HEK293T (cell line): ENCODE results near the gene CAPN5.

Experiments used
- CTCF ChIA-PET: fragments of 350-600 bp; formaldehyde crosslinking; extraction: SDS; loops from one replicate; lab custom pipeline; 2021; ENCODE audit warnings: antibody characterized with exemption, inconsistent platforms; lab: Yijun Ruan, JAX
- POLR2A ChIA-PET: fragments of 350-600 bp; formaldehyde crosslinking; extraction: SDS; loops from one replicate; lab custom pipeline; 2020; ENCODE audit warnings: antibody characterized with exemption, inconsistent platforms; lab: Yijun Ruan, JAX
- DNase-seq: peaks from one replicate; pipeline ENCODE4 v3.0.0; 2012; ENCODE audit warnings: mixed read lengths; ENCODE audit errors: extremely low spot score
- ARNT ChIP-seq: fragments of 450-650 bp; IDR thresholded peaks from 2 replicates; pipeline ENCODE4 v1.6.1; 2017; ENCODE audit warnings: mild to moderate bottlenecking
- BHLHE40 ChIP-seq: fragments of 450-650 bp; IDR thresholded peaks from 2 replicates; pipeline ENCODE4 v1.6.1; 2016; ENCODE audit warnings: mild to moderate bottlenecking, moderate library complexity, borderline replicate concordance
- CTBP1 ChIP-seq: fragments of 450-650 bp; IDR thresholded peaks from 2 replicates; pipeline ENCODE4 v1.6.1; 2016; ENCODE audit warnings: borderline replicate concordance
- ELF4 ChIP-seq: fragments of 450-650 bp; IDR thresholded peaks from 2 replicates; pipeline ENCODE4 v1.6.1; 2017; ENCODE audit warnings: antibody characterized with exemption
- FOXA1 ChIP-seq: fragments of 450-650 bp; IDR thresholded peaks from 2 replicates; pipeline ENCODE4 v1.6.1; 2016; ENCODE audit warnings: mild to moderate bottlenecking
- FOXK2 ChIP-seq: fragments of 450-650 bp; IDR thresholded peaks from 2 replicates; pipeline ENCODE4 v1.6.1; 2016; ENCODE audit warnings: mild to moderate bottlenecking
- FOXM1 ChIP-seq: fragments of 450-650 bp; IDR thresholded peaks from 2 replicates; pipeline ENCODE4 v1.6.1; 2017; ENCODE audit warnings: mild to moderate bottlenecking, borderline replicate concordance
- HDGF ChIP-seq: fragments of 450-650 bp; IDR thresholded peaks from 2 replicates; pipeline ENCODE4 v1.6.1; 2017; ENCODE audit warnings: antibody characterized with exemption, borderline replicate concordance
- L3MBTL2 ChIP-seq: fragments of 450-650 bp; conservative IDR thresholded peaks from 2 replicates; pipeline ENCODE4 v1.6.1; 2016; ENCODE audit warnings: mild to moderate bottlenecking
- LEF1 ChIP-seq: fragments of 450-650 bp; IDR thresholded peaks from 2 replicates; pipeline ENCODE4 v1.6.1; 2017; ENCODE audit warnings: mild to moderate bottlenecking, borderline replicate concordance
- NFRKB ChIP-seq: fragments of 450-650 bp; IDR thresholded peaks from 2 replicates; pipeline ENCODE4 v1.6.1; 2016; ENCODE audit warnings: mild to moderate bottlenecking, moderate library complexity
- SP1 ChIP-seq: fragments of 450-650 bp; IDR thresholded peaks from 2 replicates; pipeline ENCODE4 v1.6.1; 2017
- SUZ12 ChIP-seq: fragments of 450-650 bp; IDR thresholded peaks from 2 replicates; pipeline ENCODE4 v1.6.1; 2016; ENCODE audit warnings: mild to moderate bottlenecking
- TARDBP ChIP-seq: fragments of 450-650 bp; IDR thresholded peaks from 2 replicates; pipeline ENCODE4 v1.6.1; 2016
- ZNF384 ChIP-seq: fragments of 450-650 bp; IDR thresholded peaks from 2 replicates; pipeline ENCODE4 v1.6.1; 2016
- TF ChIP-seq, protein P1 (sequence below): fragments of 450-650 bp; IDR thresholded peaks from 2 replicates; pipeline ENCODE4 v1.6.1; 2016

Gene CAPN5

DNA sequence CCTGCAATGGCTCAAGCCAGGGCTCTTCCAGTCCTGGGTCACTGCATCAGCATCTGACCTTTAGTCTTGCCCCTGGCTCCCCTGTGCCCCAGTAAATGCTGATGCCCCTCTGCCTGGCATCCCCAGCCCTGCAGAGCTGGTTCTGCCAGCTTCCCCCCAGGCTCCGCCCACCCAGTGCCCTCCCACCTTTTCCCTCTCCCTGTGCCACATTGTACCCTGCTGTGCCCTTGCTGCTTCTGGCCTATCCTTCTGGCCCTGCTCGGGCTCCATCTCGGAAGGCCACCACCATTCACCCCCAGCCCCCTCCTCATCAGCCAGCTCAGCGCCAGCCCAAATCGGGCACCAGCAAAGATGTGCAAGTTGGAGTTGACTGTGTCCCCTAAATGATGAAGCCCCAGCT lies 7.4 kb downstream of the CAPN5 start:
- POLR2A ChIA-PET = no interaction called here
- TF ChIP-seq FOXA1 = no peak
- no peak for TF ChIP-seq HDGF
- DNase-seq = no peak
- CTCF ChIA-PET = no interaction called here

DNA sequence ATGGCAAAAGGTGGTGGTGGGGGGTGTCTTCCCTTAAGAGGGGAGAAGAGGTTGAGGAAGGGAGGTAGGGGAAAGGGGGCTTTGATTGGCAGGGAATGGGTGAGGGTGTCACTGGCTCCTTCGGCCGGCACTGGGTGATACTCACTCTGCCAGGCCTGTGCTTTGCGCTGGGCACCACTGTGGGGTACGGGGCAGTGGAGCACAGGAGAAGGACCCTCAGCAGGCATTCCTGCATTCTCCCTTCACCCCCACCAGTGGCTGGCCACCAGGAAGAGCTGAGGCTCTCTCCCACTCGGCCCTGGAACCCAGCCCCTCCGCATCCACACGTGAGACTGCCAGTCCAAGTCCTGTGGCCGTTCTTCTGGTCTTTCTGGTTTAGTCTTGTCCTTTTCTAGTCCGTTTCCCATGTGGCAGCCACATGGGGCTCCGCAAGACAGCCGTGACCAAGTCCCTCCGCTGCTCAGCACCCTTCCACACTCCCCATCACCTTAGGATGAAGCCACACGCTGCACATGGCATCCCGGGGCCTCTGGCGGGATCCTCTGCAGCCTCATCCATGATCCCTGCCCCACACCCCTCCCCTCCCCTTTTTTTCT lies 8.0 kb downstream of the CAPN5 start:
- ChIA-PET POLR2A (no interaction called here), CTCF (no interaction called here)
- DNase-seq = no peak
- TF ChIP-seq L3MBTL2 (no peak), FOXM1 (no peak), NFRKB (no peak), ARNT (no peak), SUZ12 (no peak), LEF1 (no peak), ELF4 (no peak), FOXK2 (no peak), BHLHE40 (no peak), ZNF384 (no peak), FOXA1 (no peak), HDGF (no peak), CTBP1 (no peak)
- TF ChIP-seq, protein P1, sequence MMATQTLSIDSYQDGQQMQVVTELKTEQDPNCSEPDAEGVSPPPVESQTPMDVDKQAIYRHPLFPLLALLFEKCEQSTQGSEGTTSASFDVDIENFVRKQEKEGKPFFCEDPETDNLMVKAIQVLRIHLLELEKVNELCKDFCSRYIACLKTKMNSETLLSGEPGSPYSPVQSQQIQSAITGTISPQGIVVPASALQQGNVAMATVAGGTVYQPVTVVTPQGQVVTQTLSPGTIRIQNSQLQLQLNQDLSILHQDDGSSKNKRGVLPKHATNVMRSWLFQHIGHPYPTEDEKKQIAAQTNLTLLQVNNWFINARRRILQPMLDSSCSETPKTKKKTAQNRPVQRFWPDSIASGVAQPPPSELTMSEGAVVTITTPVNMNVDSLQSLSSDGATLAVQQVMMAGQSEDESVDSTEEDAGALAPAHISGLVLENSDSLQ = no peak

DNA sequence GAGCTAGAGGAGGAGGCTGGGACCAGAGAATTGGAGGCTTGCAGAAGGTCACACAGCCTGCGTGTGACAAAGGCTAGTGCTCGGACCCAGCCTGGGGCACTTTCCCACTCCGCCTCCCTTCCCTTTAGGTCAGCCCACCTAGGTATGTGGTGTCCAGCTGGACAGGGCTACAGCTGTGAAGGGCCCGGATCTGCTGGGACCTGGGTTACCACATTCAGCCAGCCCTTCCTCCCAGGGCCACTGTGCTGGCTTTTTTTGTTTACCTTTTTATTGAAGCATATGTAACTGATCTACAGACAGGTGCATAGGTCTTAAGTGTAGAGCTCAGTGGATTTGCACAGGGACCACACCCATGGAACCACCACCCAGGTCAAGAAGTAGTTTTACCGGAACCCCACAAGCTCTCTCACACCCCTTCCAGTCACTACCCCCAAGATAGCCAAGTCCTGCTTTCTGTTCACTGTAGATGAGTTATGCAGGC lies 8.7 kb downstream of the CAPN5 start:
- POLR2A ChIA-PET = no interaction called here
- DNase-seq = no peak
- TF ChIP-seq ELF4 = no peak
- no peak for TF ChIP-seq SUZ12
- TF ChIP-seq HDGF = no peak
- no peak for TF ChIP-seq FOXK2
- TF ChIP-seq NFRKB = no peak
- TF ChIP-seq, protein P1 = no peak
- no peak for TF ChIP-seq ZNF384
- no peak for TF ChIP-seq L3MBTL2
- no peak for TF ChIP-seq CTBP1
- TF ChIP-seq LEF1 = no peak
- CTCF ChIA-PET = interaction anchor here (1.1 kb wide), 1 partner anchor 30 kb away, joined by 3 read pairs; no protein-coding TSS in a partner anchor

- CTCF ChIA-PET = interaction anchor here (0.8 kb wide), 1 partner anchor 10 kb away, joined by 3 read pairs; no protein-coding TSS in a partner anchor
- TF ChIP-seq, protein P1 = no peak
- TF ChIP-seq HDGF (no peak), CTBP1 (no peak)
- POLR2A ChIA-PET = no interaction called here
- no peak for DNase-seq
Observed at GRCh38 chr11:77079666-77080065, 12.9 kb downstream of the CAPN5 start.

DNA sequence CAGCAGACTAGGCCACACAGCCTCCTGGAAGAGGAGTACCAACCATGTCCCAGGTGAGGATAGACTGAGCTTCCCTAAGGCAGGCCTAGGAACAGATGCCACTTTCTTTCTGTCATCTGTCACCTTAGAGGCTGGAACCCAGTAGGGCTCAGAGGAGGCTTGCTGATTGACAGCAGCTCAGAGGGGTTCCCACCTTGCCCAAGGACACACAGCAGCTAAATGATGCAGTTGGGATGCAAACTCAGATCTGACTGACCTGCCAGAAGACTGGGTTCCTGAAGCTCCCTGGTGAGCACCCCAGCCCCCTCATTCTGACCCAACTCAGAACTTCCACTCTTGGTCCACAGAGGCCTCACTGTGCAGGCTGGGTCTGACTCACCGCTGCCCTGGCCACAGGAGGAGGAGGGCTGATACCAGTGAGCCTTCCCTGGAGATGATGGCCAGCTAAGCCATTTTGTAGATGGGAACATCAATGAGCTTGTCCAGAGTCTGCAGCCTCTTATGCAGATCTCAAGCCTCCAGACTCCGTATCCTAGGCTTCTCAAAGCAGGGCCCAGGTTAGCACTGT lies 14.0 kb downstream of the CAPN5 start:
- TF ChIP-seq, protein P1 = no peak
- TF ChIP-seq ARNT = no peak
- no peak for TF ChIP-seq BHLHE40
- TF ChIP-seq L3MBTL2 = no peak
- no peak for TF ChIP-seq FOXM1
- no peak for TF ChIP-seq HDGF
- TF ChIP-seq TARDBP = no peak
- no peak for TF ChIP-seq LEF1
- no peak for DNase-seq
- CTCF ChIA-PET = interaction anchor here (3.2 kb wide), 1 partner anchor 11 kb away, joined by 15 read pairs; no protein-coding TSS in a partner anchor
- POLR2A ChIA-PET = no interaction called here

- no peak for DNase-seq
- POLR2A ChIA-PET = no interaction called here
- CTCF ChIA-PET = interaction anchor here (1.0 to 3.2 kb wide), 2 partner anchors 10 to 274 kb away, joined by 4 to 15 read pairs; no protein-coding TSS in a partner anchor
- no peak for TF ChIP-seq NFRKB
- no peak for TF ChIP-seq FOXA1
- no peak for TF ChIP-seq SUZ12
- TF ChIP-seq ZNF384 = no peak
- no peak for TF ChIP-seq L3MBTL2
- no peak for TF ChIP-seq CTBP1
- no peak for TF ChIP-seq HDGF
- TF ChIP-seq SP1 = no peak
- TF ChIP-seq, protein P1 = no peak
- no peak for TF ChIP-seq BHLHE40
- TF ChIP-seq LEF1 = no peak
- TF ChIP-seq FOXK2 = no peak
Observed at GRCh38 chr11:77081381-77081851, 14.6 kb downstream of the CAPN5 start.
